Activated CD8-positive, alpha-beta memory T cell treated with anti-CD3 and anti-CD28 coated beads for 1 hour (primary cell): ENCODE data around the gene TTLL6.

Source experiments
- DNase-seq, 2 donors: peaks; one replicate each; pipeline ENCODE4 v3.0.0-alpha.2; 2020; ENCODE audit warnings: low read depth in 1 of 2; ENCODE audit errors: extremely low read depth in 1 of 2

TTLL6 gene

GRCh38 chr17:48761114-48761513 lies 55.9 kb downstream of the TTLL6 start:
- DNase-seq, result no peak

GRCh38 chr17:48760411-48760810 lies 56.6 kb downstream of the TTLL6 start:
- no peak for DNase-seq

- DNase-seq, result no peak
Measured at GRCh38 chr17:48759288-48759687, 57.7 kb downstream of the TTLL6 start.

GRCh38 chr17:48757524-48757961 lies 59.5 kb downstream of the TTLL6 start:
- no peak for DNase-seq

- no peak for DNase-seq
Measured at GRCh38 chr17:48756830-48757251, 60.2 kb downstream of the TTLL6 start.

GRCh38 chr17:48755356-48755755 lies 61.7 kb downstream of the TTLL6 start:
- DNase-seq, result no peak

- no peak for DNase-seq
Measured at GRCh38 chr17:48754500-48755261, 62.3 kb downstream of the TTLL6 start.

GRCh38 chr17:48753794-48754499 lies 63.1 kb downstream of the TTLL6 start:
- no peak for DNase-seq

- no peak for DNase-seq
Measured at GRCh38 chr17:48752399-48753288, 64.4 kb downstream of the TTLL6 start.

- DNase-seq, result no peak
Measured at GRCh38 chr17:48751733-48752398, 65.2 kb downstream of the TTLL6 start.

- DNase-seq, result no peak
Measured at GRCh38 chr17:48751172-48751571, 65.9 kb downstream of the TTLL6 start.

GRCh38 chr17:48749621-48750553 lies 67.1 kb downstream of the TTLL6 start:
- no peak for DNase-seq

GRCh38 chr17:48748718-48749566 lies 68.1 kb downstream of the TTLL6 start:
- no peak for DNase-seq

- no peak for DNase-seq
Measured at GRCh38 chr17:48747445-48748363, 69.3 kb downstream of the TTLL6 start.

GRCh38 chr17:48746916-48747444 lies 70.0 kb downstream of the TTLL6 start:
- DNase-seq, result no peak

- DNase-seq, result no peak
Measured at GRCh38 chr17:48745381-48746275, 71.4 kb downstream of the TTLL6 start.
